B cell (primary cell): ENCODE data around the gene NEXMIF. TPM values are rescaled to one million over a fixed set of nuclear protein-coding genes. Genes with fewer than 3 reads are reported as not detected.
"Not testable (repeated sequence)": the region's sequence is repeated elsewhere in the genome, so short reads cannot be mapped to it uniquely, and the experiment has no call there.

Experiments used
- ATAC-seq: fragments of 200-7000 bp; cut with Tn5 transposase; one replicate; pipeline ENCODE4 v1.10.0; 2021; ENCODE audit warnings: low read depth, mild to moderate bottlenecking, moderate number of reproducible peaks, moderate library complexity
- CTCF ChIA-PET: fragments of 350-600 bp; sonication (Branson Sonifier 250); formaldehyde crosslinking; loops from one replicate; lab custom pipeline; 2021; ENCODE audit warnings: antibody characterized with exemption, inconsistent platforms; lab: Charles Lee
- POLR2A ChIA-PET: fragments of 350-600 bp; sonication (Branson Sonifier 250); formaldehyde crosslinking; loops from one replicate; lab custom pipeline; 2021; ENCODE audit warnings: antibody characterized with exemption; lab: Charles Lee
- DNase-seq: peaks from one replicate; pipeline ENCODE4 v3.0.0; 2013
- H2AFZ ChIP-seq: 2 replicates; pipeline ENCODE4 v1.6.1; 2012; ENCODE audit warnings: mild to moderate bottlenecking, low read depth, low read length; ENCODE audit not compliant: insufficient read depth, poor library complexity, severe bottlenecking
- H3K27ac ChIP-seq, 2 donors: 1 replicate in 1 of 2; 2 replicates in 1 of 2; pipeline ENCODE4 v1.5.1; 2012 to 2013; ENCODE audit warnings: low read length in 2 of 2, mild to moderate bottlenecking in 2 of 2, moderate library complexity in 1 of 2
- H3K27me3 ChIP-seq, 4 experiments: fragments of 200-600 bp in 1 of 4; sonication (generic) in 1 of 4; replicated peaks in 1 of 4; 1 replicate in 2 of 4; 2 replicates in 2 of 4; pipeline versions ENCODE4 v1.6.1 to v1.7.0; 2013 to 2016; ENCODE audit warnings: low read length in 3 of 4, mild to moderate bottlenecking in 2 of 4, mixed read lengths in 1 of 4, moderate library complexity in 1 of 4; ENCODE audit not compliant: insufficient read depth in 4 of 4, control insufficient read depth in 3 of 4; ENCODE audit errors: control extremely low read depth in 1 of 4
- H3K36me3 ChIP-seq, 2 experiments: replicated peaks in 1 of 2; 1 replicate in 1 of 2; 2 replicates in 1 of 2; pipeline versions ENCODE4 v1.6.1 to v1.7.1; 2013; ENCODE audit warnings: low read length in 1 of 2; ENCODE audit not compliant: insufficient read depth in 2 of 2, control insufficient read depth in 1 of 2; ENCODE audit errors: control extremely low read depth in 1 of 2, extremely low read depth in 1 of 2
- H3K4me1 ChIP-seq, 2 donors: fragments of 200-600 bp in 1 of 2; sonication (generic) in 1 of 2; 1 replicate in 1 of 2; 2 replicates in 1 of 2; pipeline versions ENCODE4 v1.5.1 to v1.6.1; 2013 to 2017; ENCODE audit warnings: low read length in 2 of 2; ENCODE audit not compliant: control insufficient read depth in 2 of 2, insufficient read depth in 2 of 2
- H3K4me2 ChIP-seq: replicated peaks from 2 replicates; pipeline ENCODE3; 2012; ENCODE audit warnings: mild to moderate bottlenecking, low read depth, low read length; ENCODE audit not compliant: poor library complexity, severe bottlenecking
- H3K4me3 ChIP-seq, 5 experiments: fragments of 200-600 bp in 1 of 5; sonication (generic) in 1 of 5; 1 replicate in 3 of 5; 2 replicates in 2 of 5; pipeline versions ENCODE4 v1.5.1 to v1.7.0; 2011 to 2016; ENCODE audit warnings: low read length in 4 of 5, mild to moderate bottlenecking in 4 of 5, low read depth in 2 of 5, control low read depth in 1 of 5, moderate library complexity in 1 of 5; ENCODE audit not compliant: insufficient read depth in 1 of 5; ENCODE audit errors: control extremely low read depth in 1 of 5, extremely low read depth in 1 of 5
- H3K79me2 ChIP-seq: fragments of 200-600 bp; sonication (generic); one replicate; pipeline ENCODE4 v1.6.0; 2016; ENCODE audit warnings: low read length; ENCODE audit not compliant: control insufficient read depth, insufficient read depth
- H3K9ac ChIP-seq: fragments of 200-600 bp; sonication (generic); 2 replicates; pipeline ENCODE4 v1.6.1; 2017; ENCODE audit warnings: mild to moderate bottlenecking, low read length, moderate library complexity
- H3K9me3 ChIP-seq, 3 donors: one replicate each; pipeline versions ENCODE4 v1.6.1 to v1.7.1; 2013; ENCODE audit warnings: low read length in 2 of 3; ENCODE audit not compliant: control insufficient read depth in 2 of 3, insufficient read depth in 1 of 3; ENCODE audit errors: control extremely low read depth in 1 of 3
- H4K20me1 ChIP-seq: 2 replicates; pipeline ENCODE4 v1.6.0; 2012; ENCODE audit warnings: mild to moderate bottlenecking, low read length; ENCODE audit not compliant: insufficient read depth, control insufficient read depth, poor library complexity, severe bottlenecking
- H3K27ac Mint-ChIP-seq: one replicate; pipeline ENCODE4 v1.8.0; 2021; ENCODE audit warnings: mixed read lengths
- H3K27me3 Mint-ChIP-seq: one replicate; pipeline ENCODE4 v1.8.0; 2021; ENCODE audit warnings: mixed read lengths
- H3K4me1 Mint-ChIP-seq: one replicate; pipeline ENCODE4 v1.8.0; 2021; ENCODE audit warnings: mixed read lengths
- H3K4me3 Mint-ChIP-seq: one replicate; pipeline ENCODE4 v1.8.0; 2021; ENCODE audit warnings: mixed read lengths
- H3K9me3 Mint-ChIP-seq: one replicate; pipeline ENCODE4 v1.8.0; 2022; ENCODE audit warnings: mixed read lengths; ENCODE audit not compliant: insufficient read depth
- CTCF ChIP-seq: fragments of 200-600 bp; IDR thresholded peaks from one replicate; pipeline ENCODE4 v1.8.0; 2022; ENCODE audit warnings: antibody characterized with exemption, mild to moderate bottlenecking
- EZH2 ChIP-seq: IDR thresholded peaks from 2 replicates; pipeline ENCODE4 v1.6.1; 2012; ENCODE audit warnings: borderline replicate concordance, low read depth, mild to moderate bottlenecking, moderate library complexity, low read length; ENCODE audit not compliant: insufficient read depth, poor library complexity, severe bottlenecking
- WGBS: methylation state at CpG from one replicate; pipeline ENCODE4 v1.1.5; 2013; ENCODE audit warnings: missing lambda C conversion rate; ENCODE audit not compliant: insufficient coverage; 5-methylcytosine and 5-hydroxymethylcytosine counted together
- intact Hi-C: fragments of 100-400 bp; cut with micrococcal nuclease; formaldehyde crosslinking; loops from one replicate; pipeline ENCODE4 v1.10.0; 2022
- polyA plus RNA-seq: library from polyadenylated mRNA; depleted of rRNA; stranded (reverse); fragments of >200 nt; gene quantifications from 2 replicates; pipeline ENCODE4 v1.2.3, GENCODE V29; 2012
- total RNA-seq, 2 donors: library from RNA; stranded (reverse); fragments of 120-200 nt in 1 of 2; gene quantifications; 1 replicate in 1 of 2; 2 replicates in 1 of 2; pipeline versions ENCODE4 v1.2.3 to v1.2.4, GENCODE V29; 2013 to 2022

NEXMIF gene
- total and polyA plus RNA-seq, 2 donors (not counting 1 experiment from before 2014, with no cell fraction given) = 0.18 to 2.5 TPM

- no peaks in the 10 kb centered on the region for H3K27me3 ChIP-seq
- no peak overlapping the region for H3K9ac ChIP-seq
- H3K4me2 ChIP-seq = no peak overlapping the region
- H3K27me3 Mint-ChIP-seq = no peaks in the 10 kb centered on the region
- 20% methylated on average over 1 of the region's 4 CpGs for WGBS
- no peak overlapping the region for H3K27ac Mint-ChIP-seq
- H4K20me1 ChIP-seq = no peaks in the 10 kb centered on the region
- DNase-seq (no peak), ATAC-seq (no peak)
- no peak overlapping the region for H3K4me3 ChIP-seq
- H3K4me1 ChIP-seq = no peaks in the 10 kb centered on the region
- peaks cover 4% of the 10 kb centered on the region for H3K4me1 Mint-ChIP-seq
- intact Hi-C loops = no loop called here
- ChIA-PET POLR2A (no interaction called here), CTCF (no interaction called here)
- H3K27ac ChIP-seq = no peak overlapping the region
- no peak overlapping the region for H3K4me3 Mint-ChIP-seq
- H2AFZ ChIP-seq = no peak overlapping the region
- no peaks in the 10 kb centered on the region for H3K9me3 ChIP-seq
- H3K79me2 ChIP-seq = no peaks in the 10 kb centered on the region
- no peaks in the 10 kb centered on the region for H3K36me3 ChIP-seq
- H3K9me3 Mint-ChIP-seq = no peaks in the 10 kb centered on the region
- TF ChIP-seq EZH2 (no peak), CTCF (no peak)
These were observed 34.4 kb downstream of the NEXMIF start for GRCh38 chrX:74890676-74891430.

GRCh38 chrX:74882383-74882782 lies 42.9 kb downstream of the NEXMIF start:
- POLR2A ChIA-PET, H3K4me1 Mint-ChIP-seq, H3K4me2 ChIP-seq, DNase-seq, H3K4me3 Mint-ChIP-seq, H3K9me3 ChIP-seq, CTCF ChIA-PET, H3K9ac ChIP-seq, H3K27me3 Mint-ChIP-seq, H3K9me3 Mint-ChIP-seq, H3K27ac ChIP-seq, intact Hi-C loops, ATAC-seq, H4K20me1 ChIP-seq, H3K27ac Mint-ChIP-seq, H3K4me1 ChIP-seq, H2AFZ ChIP-seq, H3K27me3 ChIP-seq, H3K4me3 ChIP-seq, H3K79me2 ChIP-seq, H3K36me3 ChIP-seq: not testable (repeated sequence)
- WGBS = 100% methylated on average over 3 of the region's 9 CpGs
